C4-2B (cell line): Measurements from ENCODE around the gene FHOD3.

Experiments used
- ZFX ChIP-seq: fragments of 450-650 bp; IDR thresholded peaks from 2 replicates; pipeline ENCODE4 v1.6.1; 2017
- TF ChIP-seq, protein P1 (sequence below): fragments of 450-650 bp; conservative IDR thresholded peaks from 2 replicates; pipeline ENCODE4 v1.5.1; 2017; ENCODE audit warnings: mild to moderate bottlenecking

DNA sequence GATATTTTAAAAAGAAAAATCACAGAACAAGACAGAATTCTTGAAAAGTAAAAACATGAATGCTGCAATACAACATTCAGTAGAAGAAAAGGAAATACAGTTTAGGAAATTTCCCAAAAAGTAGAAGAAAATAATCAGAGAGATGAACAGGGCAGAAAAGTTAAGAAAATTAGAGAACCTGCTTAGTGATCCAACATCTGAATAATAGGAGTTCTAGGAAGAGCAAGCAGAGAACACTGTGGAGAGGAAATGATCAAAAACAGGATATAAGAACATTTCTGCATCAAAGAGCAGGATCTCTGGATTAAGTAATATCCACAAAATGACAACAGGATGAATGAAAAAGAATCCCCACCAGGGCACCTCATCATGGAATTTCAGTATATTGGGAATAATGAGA lies 8.8 kb upstream of the FHOD3 start:
- TF ChIP-seq, protein P1, sequence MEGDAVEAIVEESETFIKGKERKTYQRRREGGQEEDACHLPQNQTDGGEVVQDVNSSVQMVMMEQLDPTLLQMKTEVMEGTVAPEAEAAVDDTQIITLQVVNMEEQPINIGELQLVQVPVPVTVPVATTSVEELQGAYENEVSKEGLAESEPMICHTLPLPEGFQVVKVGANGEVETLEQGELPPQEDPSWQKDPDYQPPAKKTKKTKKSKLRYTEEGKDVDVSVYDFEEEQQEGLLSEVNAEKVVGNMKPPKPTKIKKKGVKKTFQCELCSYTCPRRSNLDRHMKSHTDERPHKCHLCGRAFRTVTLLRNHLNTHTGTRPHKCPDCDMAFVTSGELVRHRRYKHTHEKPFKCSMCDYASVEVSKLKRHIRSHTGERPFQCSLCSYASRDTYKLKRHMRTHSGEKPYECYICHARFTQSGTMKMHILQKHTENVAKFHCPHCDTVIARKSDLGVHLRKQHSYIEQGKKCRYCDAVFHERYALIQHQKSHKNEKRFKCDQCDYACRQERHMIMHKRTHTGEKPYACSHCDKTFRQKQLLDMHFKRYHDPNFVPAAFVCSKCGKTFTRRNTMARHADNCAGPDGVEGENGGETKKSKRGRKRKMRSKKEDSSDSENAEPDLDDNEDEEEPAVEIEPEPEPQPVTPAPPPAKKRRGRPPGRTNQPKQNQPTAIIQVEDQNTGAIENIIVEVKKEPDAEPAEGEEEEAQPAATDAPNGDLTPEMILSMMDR = no peak
- no peak for TF ChIP-seq ZFX
